PFSK-1 (cell line): ENCODE data around the gene KLHL25.

ENCODE experiments used
- FOXP2 ChIP-seq: optimal IDR thresholded peaks from 2 replicates; pipeline ENCODE3; 2011; ENCODE audit warnings: borderline replicate concordance, control low read depth, inconsistent platforms; ENCODE audit not compliant: insufficient read depth; ENCODE audit errors: extremely low read length, extremely low read depth
- POLR2AphosphoS5 ChIP-seq: IDR thresholded peaks from 2 replicates; pipeline ENCODE4 v1.6.1; 2012; ENCODE audit warnings: low read depth, mild to moderate bottlenecking, control low read depth, low read length, moderate library complexity
- REST ChIP-seq, 2 experiments: IDR thresholded peaks; 2 replicates each; pipeline versions ENCODE4 v1.6.1 to v1.8.0; 2011 to 2012; ENCODE audit warnings: low read depth in 2 of 2, low read length in 2 of 2, control low read depth in 1 of 2, inconsistent platforms in 1 of 2, mild to moderate bottlenecking in 1 of 2, moderate library complexity in 1 of 2; ENCODE audit not compliant: insufficient read depth in 1 of 2
- SIN3A ChIP-seq: IDR thresholded peaks from 2 replicates; pipeline ENCODE4 v1.6.1; 2012; ENCODE audit warnings: mild to moderate bottlenecking, low read length, moderate library complexity, borderline replicate concordance; ENCODE audit not compliant: insufficient read depth
- TAF1 ChIP-seq: IDR thresholded peaks from 2 replicates; pipeline ENCODE4 v1.6.1; 2012; ENCODE audit warnings: low read length, control low read depth, borderline replicate concordance; ENCODE audit not compliant: insufficient read depth

The KLHL25 gene

GRCh38 chr15:85768595-85769168 is 26.0 kb downstream of the KLHL25 start:
- TF ChIP-seq TAF1 = no peak
- TF ChIP-seq POLR2AphosphoS5 = no peak
- no peak for TF ChIP-seq FOXP2
- TF ChIP-seq SIN3A = no peak
- TF ChIP-seq REST (IDR thresholded peaks at IDR 0.05; ENCODE audit: insufficient read depth in 1 of 2, low read depth in 2 of 2, low read length in 2 of 2) = no peak

GRCh38 chr15:85767785-85768529 is 26.8 kb downstream of the KLHL25 start:
- no peak for TF ChIP-seq SIN3A
- no peak for TF ChIP-seq FOXP2

- TF ChIP-seq FOXP2 = no peak
- TF ChIP-seq POLR2AphosphoS5 = no peak
- TF ChIP-seq REST (IDR thresholded peaks at IDR 0.05; ENCODE audit: insufficient read depth in 1 of 2, low read depth in 2 of 2, low read length in 2 of 2) = no peak
- no peak for TF ChIP-seq SIN3A
- no peak for TF ChIP-seq TAF1
Observed at GRCh38 chr15:85766001-85766831, 28.5 kb downstream of the KLHL25 start.

- TF ChIP-seq POLR2AphosphoS5 (no peak), SIN3A (no peak), REST (IDR thresholded peaks at IDR 0.05; ENCODE audit: insufficient read depth in 1 of 2, low read depth in 2 of 2, low read length in 2 of 2) (no peak), FOXP2 (no peak), TAF1 (no peak)
Observed at GRCh38 chr15:85764649-85765277, 30.0 kb downstream of the KLHL25 start.
